ENCODE data around the gene ANAPC1. TPM values are rescaled to one million over a fixed set of nuclear protein-coding genes. Genes with fewer than 3 reads are reported as not detected.

Gene ANAPC1
- total and polyA plus RNA-seq, 10 of the 15 experiments (the other 5 are each of a cell fraction or from before 2014, with no cell fraction given): 10.0 to 108 (median 53.6) TPM

DNA sequence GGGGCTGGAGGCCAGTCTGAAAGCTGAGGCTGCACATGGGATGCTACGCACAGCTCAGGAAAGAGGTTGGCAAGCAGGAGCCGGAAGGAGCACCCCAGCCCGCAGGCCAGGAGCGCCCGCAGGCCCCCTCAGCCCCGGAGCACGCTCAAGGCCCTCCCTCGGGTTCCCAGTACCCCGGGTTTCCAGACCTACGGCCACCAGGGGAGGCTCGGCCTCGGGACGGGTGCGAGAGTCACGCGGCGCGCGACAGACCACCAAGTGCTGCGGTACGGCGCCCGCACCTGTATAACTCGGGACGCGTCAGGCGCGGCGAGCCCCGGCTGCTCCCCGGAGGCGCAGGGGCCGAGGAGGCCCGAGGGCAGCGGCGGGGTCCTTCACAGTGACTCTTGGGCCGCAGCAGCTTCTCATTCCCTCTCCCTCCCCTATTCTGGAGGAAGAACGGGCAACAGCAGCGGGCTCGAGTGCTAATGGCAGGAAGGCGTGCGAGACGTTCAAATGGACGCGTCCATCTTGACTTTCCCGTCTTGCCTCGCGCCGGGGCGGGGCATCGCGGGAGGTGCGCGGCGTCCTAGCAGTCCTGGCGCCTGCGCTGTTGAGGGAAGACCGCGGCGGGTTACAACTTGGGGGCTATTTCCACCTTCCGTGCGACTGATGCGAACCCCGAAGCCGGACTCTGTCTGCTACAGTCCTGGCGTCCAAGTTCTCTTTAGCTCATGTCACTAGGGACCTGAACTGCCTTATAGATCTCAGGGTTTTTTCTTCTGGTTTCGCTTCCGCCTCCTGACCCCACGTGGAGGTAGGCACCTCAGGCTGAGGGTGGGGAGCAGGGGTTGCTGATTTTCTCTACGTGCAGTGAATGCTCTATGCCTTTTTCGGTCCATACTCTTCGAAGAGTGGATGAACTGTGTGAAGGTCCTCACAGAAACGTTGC, at the start of gene ANAPC1 (continued):
- TF ChIP-seq, protein P1, sequence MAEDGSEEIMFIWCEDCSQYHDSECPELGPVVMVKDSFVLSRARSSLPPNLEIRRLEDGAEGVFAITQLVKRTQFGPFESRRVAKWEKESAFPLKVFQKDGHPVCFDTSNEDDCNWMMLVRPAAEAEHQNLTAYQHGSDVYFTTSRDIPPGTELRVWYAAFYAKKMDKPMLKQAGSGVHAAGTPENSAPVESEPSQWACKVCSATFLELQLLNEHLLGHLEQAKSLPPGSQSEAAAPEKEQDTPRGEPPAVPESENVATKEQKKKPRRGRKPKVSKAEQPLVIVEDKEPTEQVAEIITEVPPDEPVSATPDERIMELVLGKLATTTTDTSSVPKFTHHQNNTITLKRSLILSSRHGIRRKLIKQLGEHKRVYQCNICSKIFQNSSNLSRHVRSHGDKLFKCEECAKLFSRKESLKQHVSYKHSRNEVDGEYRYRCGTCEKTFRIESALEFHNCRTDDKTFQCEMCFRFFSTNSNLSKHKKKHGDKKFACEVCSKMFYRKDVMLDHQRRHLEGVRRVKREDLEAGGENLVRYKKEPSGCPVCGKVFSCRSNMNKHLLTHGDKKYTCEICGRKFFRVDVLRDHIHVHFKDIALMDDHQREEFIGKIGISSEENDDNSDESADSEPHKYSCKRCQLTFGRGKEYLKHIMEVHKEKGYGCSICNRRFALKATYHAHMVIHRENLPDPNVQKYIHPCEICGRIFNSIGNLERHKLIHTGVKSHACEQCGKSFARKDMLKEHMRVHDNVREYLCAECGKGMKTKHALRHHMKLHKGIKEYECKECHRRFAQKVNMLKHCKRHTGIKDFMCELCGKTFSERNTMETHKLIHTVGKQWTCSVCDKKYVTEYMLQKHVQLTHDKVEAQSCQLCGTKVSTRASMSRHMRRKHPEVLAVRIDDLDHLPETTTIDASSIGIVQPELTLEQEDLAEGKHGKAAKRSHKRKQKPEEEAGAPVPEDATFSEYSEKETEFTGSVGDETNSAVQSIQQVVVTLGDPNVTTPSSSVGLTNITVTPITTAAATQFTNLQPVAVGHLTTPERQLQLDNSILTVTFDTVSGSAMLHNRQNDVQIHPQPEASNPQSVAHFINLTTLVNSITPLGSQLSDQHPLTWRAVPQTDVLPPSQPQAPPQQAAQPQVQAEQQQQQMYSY (CRISPR knock-in tag; IDR thresholded peaks at IDR 0.05): no peak
- TF ChIP-seq, protein P2, sequence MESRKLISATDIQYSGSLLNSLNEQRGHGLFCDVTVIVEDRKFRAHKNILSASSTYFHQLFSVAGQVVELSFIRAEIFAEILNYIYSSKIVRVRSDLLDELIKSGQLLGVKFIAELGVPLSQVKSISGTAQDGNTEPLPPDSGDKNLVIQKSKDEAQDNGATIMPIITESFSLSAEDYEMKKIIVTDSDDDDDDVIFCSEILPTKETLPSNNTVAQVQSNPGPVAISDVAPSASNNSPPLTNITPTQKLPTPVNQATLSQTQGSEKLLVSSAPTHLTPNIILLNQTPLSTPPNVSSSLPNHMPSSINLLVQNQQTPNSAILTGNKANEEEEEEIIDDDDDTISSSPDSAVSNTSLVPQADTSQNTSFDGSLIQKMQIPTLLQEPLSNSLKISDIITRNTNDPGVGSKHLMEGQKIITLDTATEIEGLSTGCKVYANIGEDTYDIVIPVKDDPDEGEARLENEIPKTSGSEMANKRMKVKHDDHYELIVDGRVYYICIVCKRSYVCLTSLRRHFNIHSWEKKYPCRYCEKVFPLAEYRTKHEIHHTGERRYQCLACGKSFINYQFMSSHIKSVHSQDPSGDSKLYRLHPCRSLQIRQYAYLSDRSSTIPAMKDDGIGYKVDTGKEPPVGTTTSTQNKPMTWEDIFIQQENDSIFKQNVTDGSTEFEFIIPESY (IDR thresholded peaks at IDR 0.05): no peak
- TF ChIP-seq, protein P3, sequence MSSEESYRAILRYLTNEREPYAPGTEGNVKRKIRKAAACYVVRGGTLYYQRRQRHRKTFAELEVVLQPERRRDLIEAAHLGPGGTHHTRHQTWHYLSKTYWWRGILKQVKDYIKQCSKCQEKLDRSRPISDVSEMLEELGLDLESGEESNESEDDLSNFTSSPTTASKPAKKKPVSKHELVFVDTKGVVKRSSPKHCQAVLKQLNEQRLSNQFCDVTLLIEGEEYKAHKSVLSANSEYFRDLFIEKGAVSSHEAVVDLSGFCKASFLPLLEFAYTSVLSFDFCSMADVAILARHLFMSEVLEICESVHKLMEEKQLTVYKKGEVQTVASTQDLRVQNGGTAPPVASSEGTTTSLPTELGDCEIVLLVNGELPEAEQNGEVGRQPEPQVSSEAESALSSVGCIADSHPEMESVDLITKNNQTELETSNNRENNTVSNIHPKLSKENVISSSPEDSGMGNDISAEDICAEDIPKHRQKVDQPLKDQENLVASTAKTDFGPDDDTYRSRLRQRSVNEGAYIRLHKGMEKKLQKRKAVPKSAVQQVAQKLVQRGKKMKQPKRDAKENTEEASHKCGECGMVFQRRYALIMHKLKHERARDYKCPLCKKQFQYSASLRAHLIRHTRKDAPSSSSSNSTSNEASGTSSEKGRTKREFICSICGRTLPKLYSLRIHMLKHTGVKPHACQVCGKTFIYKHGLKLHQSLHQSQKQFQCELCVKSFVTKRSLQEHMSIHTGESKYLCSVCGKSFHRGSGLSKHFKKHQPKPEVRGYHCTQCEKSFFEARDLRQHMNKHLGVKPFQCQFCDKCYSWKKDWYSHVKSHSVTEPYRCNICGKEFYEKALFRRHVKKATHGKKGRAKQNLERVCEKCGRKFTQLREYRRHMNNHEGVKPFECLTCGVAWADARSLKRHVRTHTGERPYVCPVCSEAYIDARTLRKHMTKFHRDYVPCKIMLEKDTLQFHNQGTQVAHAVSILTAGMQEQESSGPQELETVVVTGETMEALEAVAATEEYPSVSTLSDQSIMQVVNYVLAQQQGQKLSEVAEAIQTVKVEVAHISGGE (CRISPR knock-in tag; IDR thresholded peaks at IDR 0.05): no peak
- TF ChIP-seq WRNIP1 (IDR thresholded peaks at IDR 0.05; ENCODE audit: borderline replicate concordance, low read depth, low read length) (0 out of 2 replicates have a peak, but pooled peaks have one; percentile 62), POU2F2 (IDR thresholded peaks at IDR 0.05; ENCODE audit: borderline replicate concordance, low read depth, low read length) (no peak), ETV6 (conservative IDR thresholded peaks at IDR 0.05 in 1 of 2, IDR thresholded peaks at IDR 0.05 in 1 of 2; ENCODE audit: borderline replicate concordance in 1 of 2, low read depth in 1 of 2) (peak in 1 of 2 experiments; percentile 45; a peak in 1 of 4 replicates), SREBF1 (IDR thresholded peaks at IDR 0.05; ENCODE audit: low read length) (no peak), POLR2AphosphoS2 (IDR thresholded peaks at IDR 0.05; ENCODE audit: low read depth, low read length) (peak; percentile 78)
- TF ChIP-seq, protein P4, sequence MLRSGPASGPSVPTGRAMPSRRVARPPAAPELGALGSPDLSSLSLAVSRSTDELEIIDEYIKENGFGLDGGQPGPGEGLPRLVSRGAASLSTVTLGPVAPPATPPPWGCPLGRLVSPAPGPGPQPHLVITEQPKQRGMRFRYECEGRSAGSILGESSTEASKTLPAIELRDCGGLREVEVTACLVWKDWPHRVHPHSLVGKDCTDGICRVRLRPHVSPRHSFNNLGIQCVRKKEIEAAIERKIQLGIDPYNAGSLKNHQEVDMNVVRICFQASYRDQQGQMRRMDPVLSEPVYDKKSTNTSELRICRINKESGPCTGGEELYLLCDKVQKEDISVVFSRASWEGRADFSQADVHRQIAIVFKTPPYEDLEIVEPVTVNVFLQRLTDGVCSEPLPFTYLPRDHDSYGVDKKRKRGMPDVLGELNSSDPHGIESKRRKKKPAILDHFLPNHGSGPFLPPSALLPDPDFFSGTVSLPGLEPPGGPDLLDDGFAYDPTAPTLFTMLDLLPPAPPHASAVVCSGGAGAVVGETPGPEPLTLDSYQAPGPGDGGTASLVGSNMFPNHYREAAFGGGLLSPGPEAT (IDR thresholded peaks at IDR 0.05; ENCODE audit: low read depth): peak; percentile 68
- TF ChIP-seq, protein P5, sequence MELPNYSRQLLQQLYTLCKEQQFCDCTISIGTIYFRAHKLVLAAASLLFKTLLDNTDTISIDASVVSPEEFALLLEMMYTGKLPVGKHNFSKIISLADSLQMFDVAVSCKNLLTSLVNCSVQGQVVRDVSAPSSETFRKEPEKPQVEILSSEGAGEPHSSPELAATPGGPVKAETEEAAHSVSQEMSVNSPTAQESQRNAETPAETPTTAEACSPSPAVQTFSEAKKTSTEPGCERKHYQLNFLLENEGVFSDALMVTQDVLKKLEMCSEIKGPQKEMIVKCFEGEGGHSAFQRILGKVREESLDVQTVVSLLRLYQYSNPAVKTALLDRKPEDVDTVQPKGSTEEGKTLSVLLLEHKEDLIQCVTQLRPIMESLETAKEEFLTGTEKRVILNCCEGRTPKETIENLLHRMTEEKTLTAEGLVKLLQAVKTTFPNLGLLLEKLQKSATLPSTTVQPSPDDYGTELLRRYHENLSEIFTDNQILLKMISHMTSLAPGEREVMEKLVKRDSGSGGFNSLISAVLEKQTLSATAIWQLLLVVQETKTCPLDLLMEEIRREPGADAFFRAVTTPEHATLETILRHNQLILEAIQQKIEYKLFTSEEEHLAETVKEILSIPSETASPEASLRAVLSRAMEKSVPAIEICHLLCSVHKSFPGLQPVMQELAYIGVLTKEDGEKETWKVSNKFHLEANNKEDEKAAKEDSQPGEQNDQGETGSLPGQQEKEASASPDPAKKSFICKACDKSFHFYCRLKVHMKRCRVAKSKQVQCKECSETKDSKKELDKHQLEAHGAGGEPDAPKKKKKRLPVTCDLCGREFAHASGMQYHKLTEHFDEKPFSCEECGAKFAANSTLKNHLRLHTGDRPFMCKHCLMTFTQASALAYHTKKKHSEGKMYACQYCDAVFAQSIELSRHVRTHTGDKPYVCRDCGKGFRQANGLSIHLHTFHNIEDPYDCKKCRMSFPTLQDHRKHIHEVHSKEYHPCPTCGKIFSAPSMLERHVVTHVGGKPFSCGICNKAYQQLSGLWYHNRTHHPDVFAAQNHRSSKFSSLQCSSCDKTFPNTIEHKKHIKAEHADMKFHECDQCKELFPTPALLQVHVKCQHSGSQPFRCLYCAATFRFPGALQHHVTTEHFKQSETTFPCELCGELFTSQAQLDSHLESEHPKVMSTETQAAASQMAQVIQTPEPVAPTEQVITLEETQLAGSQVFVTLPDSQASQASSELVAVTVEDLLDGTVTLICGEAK (IDR thresholded peaks at IDR 0.05; ENCODE audit: borderline replicate concordance): no peak

Measured in GM12878 (cell line).